Measurements from ENCODE around the gene TRIM31. TPM values are rescaled to one million over a fixed set of nuclear protein-coding genes. Genes with fewer than 3 reads are reported as not detected.

The TRIM31 gene
- total and polyA plus RNA-seq, 2 of the 4 experiments (the other 2 are of a cell fraction), result not detected

- Histone ChIP-seq H2BK20ac (ENCODE audit: low read depth, low read length) (no peak overlapping the region), H3K9me3 (ENCODE audit: control insufficient read depth, insufficient read depth, low read length) (no peaks in the 10 kb centered on the region), H4K91ac (ENCODE audit: insufficient read depth, low read depth, low read length) (peak overlapping the region; percentile 76; the same call in 1 of the 2 replicates), H2BK15ac (ENCODE audit: low read depth, low read length) (0 out of 3 replicates have a peak overlapping the region, but pooled peaks have one; percentile 13), H2AK9ac (replicated peaks; ENCODE audit: low read depth, low read length, poor library complexity) (peak overlapping the region; percentile 90), H3K9ac (ENCODE audit: low read depth, low read length) (peak overlapping the region; percentile 86), H3K4me3 (ENCODE audit: insufficient read depth, low read depth, low read length) (peak overlapping the region; percentile 83), H3K4ac (ENCODE audit: low read depth, low read length) (peak overlapping the region; percentile 89), H3K36me3 (ENCODE audit: control insufficient read depth, insufficient read depth, low read length) (no peaks in the 10 kb centered on the region), H3K23ac (ENCODE audit: low read depth, low read length) (peak overlapping the region; percentile 80; the same call in 1 of the 2 replicates), H3K14ac (replicated peaks; ENCODE audit: low read depth, low read length) (peak overlapping the region; percentile 74), H3K27me3 (ENCODE audit: control insufficient read depth, insufficient read depth, low read length) (no peaks in the 10 kb centered on the region), H3K56ac (ENCODE audit: extremely low read depth, insufficient read depth, low read length) (peak overlapping the region; percentile 81; the same call in 1 of the 2 replicates), H2AFZ (replicated peaks; ENCODE audit: low read length, poor library complexity) (peak overlapping the region; percentile 92), H3K18ac (ENCODE audit: low read depth, low read length) (no peak overlapping the region), H3K79me1 (ENCODE audit: low read depth in 1 of 2, low read length in 2 of 2) (peaks cover 22 to 32% of the 10 kb centered on the region in 2 experiments), H2BK120ac (ENCODE audit: low read depth, low read length) (no peak overlapping the region), H4K8ac (ENCODE audit: low read depth in 2 of 2, low read length in 2 of 2) (peak overlapping the region; percentile 82 to 98; a peak in 3 of 4 replicates), H3K27ac (ENCODE audit: insufficient read depth, low read length) (peak overlapping the region; percentile 74), H3K9me1 (ENCODE audit: insufficient read depth, low read length) (peaks cover 5% of the 10 kb centered on the region), H3K4me2 (ENCODE audit: low read depth, low read length) (peak overlapping the region; percentile 97), H4K20me1 (ENCODE audit: insufficient read depth, low read length) (no peaks in the 10 kb centered on the region), H2AK5ac (ENCODE audit: low read depth, low read length) (peak overlapping the region; percentile 52), H2BK5ac (ENCODE audit: low read depth, low read length, poor library complexity, severe bottlenecking) (peak overlapping the region; percentile 56), H3K4me1 (ENCODE audit: control insufficient read depth, insufficient read depth, low read length) (peaks cover 3% of the 10 kb centered on the region), H4K5ac (ENCODE audit: low read depth, low read length) (peak overlapping the region; percentile 54)
- DNase-seq, result peak; percentile 17
- in situ Hi-C loops (cut with MboI; ENCODE audit: low sequenced_read_pairs) (no loop called here), intact Hi-C loops (cut with micrococcal nuclease) (no loop called here), dilution Hi-C loops (cut with HindIII; ENCODE audit: low sequenced_read_pairs, unreplicated experiment) (no loop called here)
- POLR2A ChIA-PET (ENCODE audit: unreplicated experiment), result no interaction called here
- no TSS peak for BruUV-seq (replicated peaks)
- CTCF ChIA-PET, result no interaction called here
- TF ChIP-seq SMC3 (IDR thresholded peaks at IDR 0.05; ENCODE audit: low read depth, low read length) (no peak), RAD21 (IDR thresholded peaks at IDR 0.05; ENCODE audit: low read length) (no peak), CTCF (conservative IDR thresholded peaks at IDR 0.05; ENCODE audit: low read depth, low read length) (no peak), CEBPB (IDR thresholded peaks at IDR 0.05; ENCODE audit: low read depth, low read length) (no peak), MXI1 (IDR thresholded peaks at IDR 0.05; ENCODE audit: borderline replicate concordance, low read depth, low read length) (no peak), FOS (IDR thresholded peaks at IDR 0.05; ENCODE audit: low read depth, low read length) (no peak), POLR2A (IDR thresholded peaks at IDR 0.05; ENCODE audit: low read depth, low read length) (no peak), NFE2L2 (IDR thresholded peaks at IDR 0.05; ENCODE audit: low read depth, low read length) (no peak)
- no peak for ATAC-seq (ENCODE audit: low read depth)
- 100% methylated on average over 1 of the region's 13 CpGs; no CpG with 5 or more reads in 1 of the 2 experiments for WGBS, 2 experiments (ENCODE audit: extremely low coverage in 2 of 2, insufficient read length in 1 of 2)
Measured at GRCh38 chr6:30061858-30062458, 50.9 kb downstream of the TRIM31 start.
